Left ventricle myocardium superior (tissue), 1 donor: ENCODE measurements around the gene ZNF226. TPM values are rescaled to one million over a fixed set of nuclear protein-coding genes. Genes with fewer than 3 reads are reported as not detected.
"Not testable (repeated sequence)": the region's sequence is repeated elsewhere in the genome, so short reads cannot be mapped to it uniquely, and the experiment has no call there.

Source experiments
- ATAC-seq: fragments of 200-7000 bp; cut with Tn5 transposase; one replicate; pipeline ENCODE4 v1.9.1; 2020; ENCODE audit warnings: mild to moderate bottlenecking, moderate library complexity
- DNase-seq: peaks from one replicate; pipeline ENCODE4 v3.0.0-alpha.2; 2020
- intact Hi-C: fragments of 100-400 bp; cut with micrococcal nuclease; formaldehyde crosslinking; loops from one replicate; pipeline ENCODE4 v1.11.0; 2022
- long read RNA-seq: library from polyadenylated mRNA; unstranded; transcript quantifications from one replicate; pipeline ENCODE4 v2.0.0, GENCODE V29; 2021
- total RNA-seq: library from RNA; stranded (reverse); fragmentation: NEBNext Ultra II Directional; extraction: Animal tissue kit (Norgen Biotek cat#: 25700); gene quantifications from one replicate; pipeline ENCODE4 v1.2.1, GENCODE V29; 2021
- donor health status: DM: no; HTN: yes; CAD: no; lungs with severe emphysema.

ZNF226 gene
- 19.9 TPM for total RNA-seq
- long read RNA-seq, partial matches to known transcripts: 0 of 11 reads
- long read RNA-seq, other reads (novel, unspliced or antisense): 3 of 11 reads

DNA sequence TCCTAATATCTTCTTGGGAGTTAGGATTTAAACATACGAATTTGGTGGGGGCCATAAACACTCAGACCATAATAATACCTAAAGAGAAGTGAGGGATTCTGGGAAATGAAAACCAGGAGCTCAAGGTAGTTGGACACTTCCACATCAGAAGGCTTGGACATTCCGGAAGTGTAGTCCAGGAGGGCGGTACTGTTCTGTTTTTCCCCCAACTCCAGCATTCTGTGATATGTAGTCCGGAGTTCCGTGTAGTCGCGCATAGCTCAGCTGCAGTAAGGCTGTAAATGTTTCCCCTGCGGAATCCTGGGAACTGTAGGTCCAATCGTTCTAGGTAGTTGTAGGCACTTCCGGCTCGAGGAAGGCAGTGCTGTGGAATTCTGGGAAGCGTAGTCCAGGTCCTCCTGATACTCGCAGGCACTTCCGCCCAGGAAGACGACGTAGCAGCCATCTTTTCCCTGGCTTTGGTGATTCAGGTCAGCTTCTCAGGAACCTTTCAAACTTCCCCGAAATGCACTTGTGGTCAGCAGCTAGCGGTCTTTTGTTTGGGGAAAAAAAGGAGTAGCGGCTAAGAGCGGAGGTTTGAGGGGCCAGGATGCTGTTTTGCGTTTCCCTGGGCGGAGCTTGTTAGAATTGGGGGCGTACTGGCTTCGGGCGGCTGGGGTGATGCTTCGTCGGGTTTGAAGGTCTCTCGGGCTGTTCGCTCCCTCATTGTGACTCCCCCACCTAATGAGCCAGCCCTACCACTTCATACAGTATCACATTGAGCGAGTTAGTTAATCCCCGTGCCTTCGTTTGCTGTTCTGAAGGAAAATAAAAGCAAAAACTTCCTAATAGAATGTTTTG is at the start of gene ZNF226:
ZNF226 (plus strand) TSS at position 428 of the 840 bp plus-strand sequence. CDS start 4,981 bp downstream, outside the sequence.
- ATAC-seq: peak; percentile 99
- peak; percentile 85 for DNase-seq
- intact Hi-C loops: no loop called here

DNA sequence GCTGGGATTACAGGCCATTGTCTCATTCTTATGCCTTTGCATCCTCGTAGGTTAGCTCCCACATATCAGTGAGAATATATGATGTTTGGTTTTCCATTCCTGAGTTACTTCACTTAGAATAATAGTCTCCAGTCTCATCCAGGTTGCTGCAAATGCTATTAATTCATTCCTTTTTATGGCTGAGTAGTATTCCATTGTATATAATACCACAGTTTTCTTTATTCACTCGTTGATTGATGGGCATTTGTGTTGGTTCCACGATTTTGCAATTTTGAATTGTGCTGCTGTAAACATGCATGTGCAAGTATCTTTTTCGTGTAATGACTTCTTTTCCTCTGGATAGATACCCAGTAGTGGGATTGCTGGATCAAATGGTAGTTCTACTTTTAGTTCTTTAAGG is 43.7 kb upstream of the ZNF226 start:
- not testable (repeated sequence) for ATAC-seq

DNA sequence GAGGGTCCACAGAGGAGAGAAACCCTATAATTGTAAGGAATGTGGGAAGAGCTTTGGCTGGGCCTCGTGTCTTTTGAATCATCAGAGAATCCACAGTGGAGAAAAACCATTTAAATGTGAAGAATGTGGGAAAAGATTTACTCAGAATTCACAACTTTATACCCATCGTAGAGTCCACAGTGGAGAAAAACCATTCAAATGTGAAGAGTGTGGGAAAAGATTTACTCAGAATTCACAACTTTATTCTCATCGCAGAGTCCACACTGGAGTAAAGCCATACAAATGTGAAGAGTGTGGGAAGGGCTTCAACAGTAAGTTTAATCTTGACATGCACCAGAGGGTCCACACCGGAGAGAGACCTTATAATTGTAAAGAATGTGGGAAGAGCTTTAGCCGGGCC is 32.9 kb upstream of the ZNF226 start:
- no peak for DNase-seq
- intact Hi-C loops: no loop called here
- no peak for ATAC-seq

More for the DNA sequence above, 43.7 kb upstream of the ZNF226 start:
- DNase-seq, intact Hi-C loops: not testable (repeated sequence)

DNA sequence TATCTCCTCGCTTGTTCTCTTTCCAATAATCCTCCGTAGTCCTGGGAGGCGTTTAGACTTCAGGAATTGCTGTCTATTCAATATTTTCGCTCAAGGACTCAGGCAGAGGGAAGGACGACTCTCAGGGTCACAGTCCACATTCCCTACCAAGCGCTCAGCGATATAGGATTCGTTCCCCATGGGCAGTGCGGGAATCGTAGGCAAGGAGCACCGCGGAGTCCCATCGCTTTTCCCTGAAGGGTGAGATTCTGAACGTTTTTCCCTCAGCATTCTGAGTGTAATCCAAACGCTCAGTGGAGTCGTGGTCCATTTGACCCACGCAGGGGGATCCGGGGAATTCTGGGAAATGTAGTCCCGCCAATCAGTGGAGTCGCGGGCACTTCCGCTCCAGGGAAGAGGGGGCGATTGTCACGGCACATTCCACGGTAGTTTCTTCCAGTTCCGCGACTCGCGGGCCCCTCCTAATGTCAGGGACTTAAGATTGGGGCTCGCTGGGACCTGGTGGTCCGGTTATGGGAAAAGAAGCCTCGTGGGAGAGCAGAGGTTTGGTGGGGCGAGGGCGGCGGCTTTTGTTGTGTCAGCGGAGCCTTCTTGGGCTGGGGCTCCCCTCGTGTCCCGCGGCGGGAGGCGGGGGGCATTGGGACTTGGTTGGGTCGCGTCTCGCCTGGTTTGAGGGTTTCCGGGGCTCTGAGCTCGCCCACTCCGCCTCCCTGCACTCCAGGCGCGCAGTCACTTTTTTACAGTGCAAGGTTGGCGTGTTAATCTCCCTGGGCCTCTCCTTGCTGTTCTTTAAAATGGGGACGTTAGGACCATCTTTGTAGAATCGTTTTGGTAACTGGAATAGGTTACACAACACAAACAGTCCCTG is 23.5 kb upstream of the ZNF226 start, which contains the start of gene ZNF234:
ZNF234 (plus strand) TSS at position 364 of the 868 bp plus-strand sequence. CDS start 3,079 bp downstream, outside the sequence.
- intact Hi-C loops: no loop called here
- DNase-seq: peak; percentile 86
- ATAC-seq: peak; percentile 99

DNA sequence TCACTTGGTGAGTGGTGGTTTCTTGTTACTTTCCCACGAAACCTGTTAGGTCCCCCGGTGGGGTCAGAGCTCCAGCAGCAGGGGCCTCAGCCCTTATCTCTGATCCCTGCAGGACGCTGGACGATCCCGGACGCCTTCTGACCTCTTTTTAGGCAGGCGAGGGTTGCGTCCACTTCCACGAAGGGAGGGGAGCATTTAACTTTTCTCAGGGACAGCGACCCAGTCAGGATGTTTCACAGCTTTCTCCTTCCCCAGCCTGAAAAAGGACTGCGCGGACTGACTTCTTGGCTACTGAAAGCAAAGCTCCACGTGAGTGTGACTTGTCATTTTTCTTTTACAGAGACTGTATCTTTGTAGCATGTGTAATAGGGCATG is 22.9 kb upstream of the ZNF226 start:
- DNase-seq: no peak
- intact Hi-C loops: no loop called here
- peak; percentile 44 for ATAC-seq

DNA sequence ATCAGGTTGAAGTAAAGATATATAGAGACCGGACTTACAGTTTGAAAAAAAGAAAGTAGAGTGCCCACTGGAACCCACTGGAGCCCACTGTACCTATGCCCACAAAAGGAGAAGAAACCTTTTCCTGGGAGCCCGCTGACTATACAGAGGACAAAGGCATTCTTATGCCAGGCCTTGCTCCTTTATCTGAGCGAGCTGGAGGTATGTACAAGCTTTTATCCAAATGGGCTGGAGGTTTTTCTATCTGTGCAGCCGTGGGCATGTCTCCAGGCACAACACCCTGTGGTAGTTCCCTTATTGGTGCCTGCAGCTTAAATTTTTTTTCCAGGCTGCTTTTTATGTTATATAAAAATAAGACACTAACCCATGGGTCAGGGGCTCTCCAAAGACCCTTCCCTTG is 15.1 kb upstream of the ZNF226 start:
- intact Hi-C loops: no loop called here
- DNase-seq: peak; percentile 38
- ATAC-seq: peak; percentile 81

DNA sequence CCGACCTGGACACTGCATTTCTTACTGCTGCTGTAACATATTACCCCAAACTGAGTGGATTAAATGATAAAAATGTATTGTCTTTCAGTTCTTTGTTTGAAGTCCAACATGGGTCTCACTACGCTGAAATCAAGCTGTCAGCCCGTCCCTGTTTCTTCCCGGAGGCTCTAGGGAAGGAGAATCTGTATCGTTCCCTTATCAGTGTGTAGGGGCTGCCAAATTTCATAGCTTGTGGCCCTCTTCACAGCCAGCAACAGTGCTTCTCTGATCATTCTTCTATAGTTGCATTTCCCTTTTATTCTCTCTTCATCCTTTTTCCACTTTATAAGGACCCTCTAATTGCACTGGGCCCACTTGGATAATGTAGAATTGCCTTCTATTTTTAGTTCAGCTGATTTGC is 13.4 kb upstream of the ZNF226 start:
- intact Hi-C loops: no loop called here
- ATAC-seq (peak; percentile 66), DNase-seq (no peak)

DNA sequence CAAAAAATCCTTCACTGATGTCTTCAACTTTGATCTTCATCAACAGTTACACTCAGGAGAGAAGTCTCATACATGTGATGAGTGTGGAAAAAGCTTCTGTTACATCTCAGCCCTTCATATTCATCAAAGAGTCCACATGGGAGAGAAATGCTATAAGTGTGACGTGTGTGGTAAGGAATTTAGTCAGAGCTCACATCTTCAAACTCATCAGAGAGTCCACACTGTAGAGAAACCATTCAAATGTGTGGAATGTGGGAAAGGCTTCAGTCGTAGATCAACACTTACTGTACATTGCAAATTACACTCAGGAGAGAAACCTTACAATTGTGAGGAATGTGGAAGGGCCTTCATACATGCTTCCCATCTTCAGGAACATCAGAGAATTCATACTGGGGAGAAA is 8.4 kb upstream of the ZNF226 start:
- no peak for ATAC-seq
- intact Hi-C loops: no loop called here
- no peak for DNase-seq

DNA sequence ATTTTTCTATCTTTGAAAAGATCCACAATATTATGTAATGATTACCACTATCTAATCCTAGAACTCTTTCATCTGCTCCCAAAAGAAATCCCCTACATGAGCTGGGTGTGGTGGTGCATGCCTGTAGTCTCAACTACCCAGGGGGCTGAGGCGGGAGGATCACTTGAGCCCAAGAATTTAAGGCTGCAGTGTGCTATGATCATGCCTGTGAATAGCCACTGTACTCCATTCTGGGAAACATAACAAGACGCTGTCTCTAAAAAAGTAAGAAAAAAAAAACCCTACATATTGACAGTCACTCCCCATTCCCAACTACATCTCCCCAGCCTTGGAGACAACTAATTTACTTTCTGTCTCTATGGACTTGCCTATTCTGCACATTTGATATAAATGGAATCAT is 1.1 kb upstream of the ZNF226 start:
- DNase-seq (no peak), ATAC-seq (no peak)
- intact Hi-C loops: no loop called here

DNA sequence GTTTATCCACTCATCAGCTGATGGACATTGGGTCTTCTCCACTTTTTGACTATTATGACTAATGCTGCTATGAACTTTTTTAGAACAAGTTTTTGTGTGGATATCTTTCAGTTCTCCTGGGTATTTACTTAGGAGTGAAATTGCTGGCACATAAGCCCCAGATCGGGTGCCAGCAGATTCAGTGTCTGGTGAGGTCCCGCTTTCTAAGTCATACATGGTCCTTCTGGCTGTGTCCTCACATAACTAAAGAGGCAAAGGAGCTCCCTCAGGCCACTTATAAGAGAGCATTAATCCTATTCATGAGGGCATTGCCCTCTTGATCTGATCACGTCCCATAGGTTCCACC is 600 bp upstream of the ZNF226 start:
- DNase-seq (no peak), ATAC-seq (no peak)
- intact Hi-C loops: no loop called here

DNA sequence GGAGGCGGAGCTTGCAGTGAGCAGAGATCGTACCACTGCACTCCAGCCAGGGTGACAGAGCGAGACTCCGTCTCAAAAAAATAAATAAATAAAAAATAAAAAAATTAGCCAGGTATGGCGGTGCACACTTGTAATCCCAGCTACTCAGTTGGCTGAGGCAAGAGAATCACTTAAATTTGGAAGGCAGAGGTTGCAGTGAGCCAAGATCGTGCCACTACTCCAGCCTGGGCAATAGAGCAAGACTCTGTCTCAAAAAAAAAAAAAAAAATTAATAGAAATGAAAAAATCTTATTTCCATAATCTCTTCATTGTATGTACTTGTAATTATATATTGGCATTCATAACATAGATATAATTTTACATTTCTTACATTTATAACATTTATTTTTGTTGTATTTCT is 5.8 kb downstream of the ZNF226 start:
- ATAC-seq, intact Hi-C loops: not testable (repeated sequence)

DNA sequence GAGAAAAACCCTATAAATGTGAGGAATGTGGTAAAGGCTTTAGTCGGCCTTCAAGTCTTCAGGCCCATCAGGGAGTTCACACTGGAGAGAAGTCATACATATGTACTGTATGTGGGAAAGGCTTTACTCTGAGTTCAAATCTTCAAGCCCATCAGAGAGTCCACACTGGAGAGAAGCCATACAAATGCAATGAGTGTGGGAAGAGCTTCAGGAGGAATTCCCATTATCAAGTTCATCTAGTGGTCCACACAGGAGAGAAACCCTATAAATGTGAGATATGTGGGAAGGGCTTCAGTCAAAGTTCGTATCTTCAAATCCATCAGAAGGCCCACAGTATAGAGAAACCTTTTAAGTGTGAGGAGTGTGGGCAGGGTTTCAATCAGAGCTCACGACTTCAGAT is 11.7 kb downstream of the ZNF226 start:
- intact Hi-C loops: no loop called here
- DNase-seq: no peak
- no peak for ATAC-seq

More for the DNA sequence above, 5.8 kb downstream of the ZNF226 start:
- not testable (repeated sequence) for DNase-seq

DNA sequence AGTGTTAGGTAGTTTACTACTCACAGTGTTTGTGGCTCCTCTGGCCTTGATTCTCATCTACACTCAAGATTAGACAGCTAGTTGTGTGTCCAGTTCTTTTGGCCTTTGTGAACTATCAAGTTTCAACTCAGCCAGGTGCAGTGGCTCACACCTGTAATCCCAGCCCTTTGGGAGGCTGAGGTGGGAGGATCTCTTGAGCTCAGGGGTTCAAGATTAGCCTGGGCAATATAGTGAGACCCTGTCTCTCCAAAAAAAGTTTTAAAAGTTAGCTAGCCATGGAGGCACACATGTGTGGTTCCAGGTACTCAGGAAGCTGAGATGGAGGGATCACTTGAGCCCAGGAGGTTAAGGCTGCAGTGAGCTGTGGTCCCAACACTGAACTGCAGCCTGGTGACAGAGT is 16.1 kb downstream of the ZNF226 start:
- intact Hi-C loops: no loop called here
- ATAC-seq: no peak
- no peak for DNase-seq

DNA sequence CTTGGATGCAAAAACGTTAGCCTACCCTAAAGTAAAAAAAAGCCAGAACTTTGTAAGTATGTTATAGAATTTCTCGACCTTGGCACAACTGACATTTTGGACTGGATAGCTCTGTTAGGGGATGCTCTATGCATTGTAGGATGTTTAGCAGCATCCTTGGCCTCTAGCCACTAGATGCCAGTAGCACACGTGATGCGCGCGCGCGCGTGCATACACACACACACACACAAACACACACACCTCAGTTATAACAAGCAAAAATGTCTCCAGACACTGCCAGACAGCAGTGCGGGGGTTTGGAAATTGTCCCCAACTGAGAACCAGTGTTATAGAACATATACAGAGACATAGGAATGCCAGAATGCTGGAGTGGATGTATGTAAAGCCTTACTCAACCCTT is 17.2 kb downstream of the ZNF226 start:
- intact Hi-C loops: no loop called here
- no peak for ATAC-seq
- DNase-seq: no peak

DNA sequence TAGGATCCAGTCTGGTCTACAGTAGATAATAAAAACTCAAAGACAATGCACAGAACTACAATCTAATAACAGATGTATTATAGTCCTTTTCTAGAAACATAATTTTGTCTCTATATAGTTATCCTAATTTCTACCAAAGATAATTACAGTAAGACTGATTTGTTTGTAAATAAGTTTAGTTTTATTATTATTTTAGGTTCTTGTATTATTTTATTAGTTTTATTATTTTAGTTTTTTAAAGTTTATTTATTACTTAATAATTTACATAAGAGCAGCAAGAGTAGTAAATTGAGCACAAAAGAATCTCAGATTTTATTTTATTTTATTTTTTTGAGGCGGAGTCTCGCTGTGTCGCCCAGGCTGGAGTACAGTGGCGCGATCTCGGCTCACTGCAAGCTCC is 25.1 kb downstream of the ZNF226 start:
- no peak for DNase-seq
- intact Hi-C loops: no loop called here
- no peak for ATAC-seq

DNA sequence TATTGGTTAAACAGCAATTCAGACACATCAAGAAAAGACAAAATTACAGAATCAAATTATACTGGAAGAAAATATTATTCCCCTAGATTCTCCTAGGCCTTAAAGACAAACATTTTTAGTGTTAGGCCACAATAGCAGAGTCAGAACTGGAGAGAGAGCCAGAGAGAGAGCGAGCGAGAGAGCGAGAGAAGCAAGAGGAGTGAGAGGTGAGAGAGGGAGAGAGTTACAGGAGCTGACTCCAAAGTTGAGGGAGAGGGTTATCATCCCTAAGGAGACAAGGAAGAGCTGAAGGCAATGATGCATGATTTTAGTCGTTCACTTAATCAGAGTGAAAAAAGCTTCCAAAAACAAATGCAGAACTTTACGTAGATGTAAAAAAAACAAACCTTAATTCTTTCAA is 27.2 kb downstream of the ZNF226 start:
- intact Hi-C loops: no loop called here
- DNase-seq (no peak), ATAC-seq (no peak)

DNA sequence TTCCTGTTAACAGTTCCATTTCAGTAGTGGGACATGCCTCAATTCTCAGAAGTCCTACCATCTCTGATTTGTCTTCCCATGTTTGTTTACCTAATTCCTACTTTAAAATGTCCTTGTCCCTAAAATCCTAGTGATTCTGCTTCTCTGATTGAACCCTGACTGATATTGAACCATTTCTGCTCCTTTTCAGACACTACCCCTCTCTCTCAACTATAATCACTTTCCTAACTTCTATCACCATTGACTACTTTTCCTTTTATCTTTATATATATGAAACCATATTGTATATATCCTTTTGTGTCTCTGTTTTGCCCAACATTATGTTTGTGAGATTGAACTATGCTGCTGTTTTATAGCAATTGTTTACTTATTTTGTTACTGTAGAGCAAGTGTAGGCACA is 31.9 kb downstream of the ZNF226 start:
- intact Hi-C loops: no loop called here
- ATAC-seq: no peak
- DNase-seq: no peak

DNA sequence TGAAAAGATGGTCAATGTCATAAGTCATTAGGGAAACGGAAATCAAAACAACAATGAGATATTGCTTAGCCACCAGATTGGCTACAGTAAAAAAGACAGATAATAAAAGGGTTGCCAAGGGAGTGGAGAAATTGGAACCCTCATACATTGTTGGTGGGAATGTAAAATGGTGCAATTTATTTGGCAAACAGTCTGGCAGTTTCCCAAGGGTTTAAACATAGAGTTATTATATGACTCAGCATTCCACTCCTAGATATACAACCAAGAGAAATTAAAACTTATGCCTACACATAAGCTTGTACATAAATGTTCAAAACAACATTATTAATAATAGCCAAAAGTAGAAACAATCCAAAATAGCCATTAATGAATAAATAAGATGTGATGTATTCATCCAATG is 37.6 kb downstream of the ZNF226 start:
- ATAC-seq: no peak
- intact Hi-C loops: no loop called here
- DNase-seq: no peak

DNA sequence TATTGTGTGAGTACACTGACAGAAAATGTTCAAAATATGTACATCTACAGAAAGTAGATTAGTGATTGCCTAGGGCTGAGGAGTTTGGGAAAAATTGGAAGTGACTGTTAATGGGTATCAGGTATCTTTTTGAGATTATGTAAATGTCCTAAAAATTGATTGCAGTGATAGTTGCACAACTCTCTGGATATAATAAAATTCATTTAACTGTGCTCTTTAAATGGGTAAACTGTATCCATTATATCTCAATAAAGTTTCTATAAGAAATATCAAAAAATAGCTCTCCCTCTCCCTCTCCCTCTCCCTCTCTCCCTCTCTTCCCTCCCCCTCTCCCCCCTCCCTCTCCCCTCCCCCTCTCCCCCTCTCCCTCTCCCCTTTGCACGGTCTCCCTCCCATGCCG is 38.1 kb downstream of the ZNF226 start:
- no peak for ATAC-seq
- DNase-seq: no peak
- intact Hi-C loops: no loop called here

DNA sequence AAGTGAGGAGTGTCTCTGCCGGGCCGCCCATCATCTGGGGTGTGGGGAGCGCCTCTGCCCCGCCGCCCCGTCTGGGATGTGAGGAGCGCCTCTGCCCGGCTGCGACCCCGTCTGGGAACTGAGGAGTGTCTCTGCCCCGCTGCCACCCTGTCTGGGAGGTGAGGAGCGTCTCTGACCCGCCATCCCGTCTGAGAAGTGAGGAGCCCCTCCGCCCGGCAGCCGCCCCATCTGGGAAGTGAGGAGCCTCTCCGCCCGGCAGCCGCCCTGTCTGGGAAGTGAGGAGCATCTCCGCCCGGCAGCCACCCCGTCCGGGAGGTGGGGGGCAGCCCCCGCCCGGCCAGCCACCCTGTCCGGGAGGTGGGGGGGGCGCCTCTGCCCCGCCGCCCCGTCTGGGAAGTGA is 39.0 kb downstream of the ZNF226 start:
- intact Hi-C loops, ATAC-seq, DNase-seq: not testable (repeated sequence)
